Naive thymus-derived CD4-positive, alpha-beta T cell (primary cell): ENCODE data around the gene AHNAK. TPM values are rescaled to one million over a fixed set of nuclear protein-coding genes. Genes with fewer than 3 reads are reported as not detected.
A peak's percentile ranks its signal among the peaks of the same experiment; 100 is the strongest.

ENCODE experiments used
- ATAC-seq: fragments of 150-1000 bp; cut with Tn5 transposase; 2 replicates; pipeline ENCODE4 v1.10.0; 2021; ENCODE audit warnings: mild to moderate bottlenecking, moderate library complexity
- CTCF ChIA-PET: fragments of 350-600 bp; sonication (Branson Sonifier 250); formaldehyde crosslinking; loops from one replicate; lab custom pipeline; 2021; ENCODE audit warnings: antibody characterized with exemption; lab: Charles Lee
- POLR2A ChIA-PET: fragments of 350-600 bp; sonication (Branson Sonifier 250); formaldehyde crosslinking; loops from one replicate; lab custom pipeline; 2021; ENCODE audit warnings: antibody characterized with exemption, inconsistent platforms; lab: Charles Lee
- DNase-seq, 9 donors: peaks; one replicate each; pipeline versions ENCODE4 v3.0.0 to v3.0.0-alpha.2; 2020 to 2022; ENCODE audit warnings: mixed read lengths in 1 of 9
- H3K27ac ChIP-seq: one replicate; pipeline ENCODE4 v1.7.0; 2013; ENCODE audit warnings: mild to moderate bottlenecking, low read depth, low read length, moderate library complexity
- H3K27me3 ChIP-seq, 2 donors: one replicate each; pipeline ENCODE4 v1.7.0; 2013; ENCODE audit warnings: low read length in 2 of 2, mild to moderate bottlenecking in 2 of 2, moderate library complexity in 2 of 2; ENCODE audit not compliant: control insufficient read depth in 2 of 2, insufficient read depth in 2 of 2
- H3K36me3 ChIP-seq, 3 experiments: 1 replicate in 2 of 3; 2 replicates in 1 of 3; pipeline ENCODE4 v1.7.0; 2013; ENCODE audit warnings: low read length in 3 of 3, mild to moderate bottlenecking in 3 of 3, moderate library complexity in 1 of 3; ENCODE audit not compliant: insufficient read depth in 3 of 3, control insufficient read depth in 2 of 3
- H3K4me1 ChIP-seq, 2 donors: one replicate each; pipeline ENCODE4 v1.7.0; 2013; ENCODE audit warnings: low read length in 2 of 2, mild to moderate bottlenecking in 2 of 2, moderate library complexity in 1 of 2; ENCODE audit not compliant: control insufficient read depth in 2 of 2, insufficient read depth in 2 of 2
- H3K4me3 ChIP-seq: 2 replicates; pipeline ENCODE4 v1.7.0; 2013; ENCODE audit warnings: mild to moderate bottlenecking, low read length
- H3K9me3 ChIP-seq, 3 experiments: 1 replicate in 2 of 3; 2 replicates in 1 of 3; pipeline ENCODE4 v1.7.0; 2013; ENCODE audit warnings: low read length in 3 of 3; ENCODE audit not compliant: control insufficient read depth in 2 of 3
- H3K27ac Mint-ChIP-seq, 9 donors: one replicate each; pipeline ENCODE4 v1.8.0; 2020 to 2022; ENCODE audit warnings: mixed read lengths in 9 of 9, mild to moderate bottlenecking in 8 of 9, moderate library complexity in 5 of 9, inconsistent platforms in 2 of 9
- H3K27me3 Mint-ChIP-seq, 5 donors: one replicate each; pipeline ENCODE4 v1.8.0; 2021 to 2022; ENCODE audit warnings: mixed read lengths in 5 of 5, mild to moderate bottlenecking in 1 of 5
- H3K36me3 Mint-ChIP-seq, 5 donors: one replicate each; pipeline ENCODE4 v1.8.0; 2020 to 2022; ENCODE audit warnings: mixed read lengths in 5 of 5, mild to moderate bottlenecking in 3 of 5, inconsistent platforms in 1 of 5
- H3K4me1 Mint-ChIP-seq, 7 donors: one replicate each; pipeline ENCODE4 v1.8.0; 2020 to 2022; ENCODE audit warnings: mixed read lengths in 7 of 7, mild to moderate bottlenecking in 3 of 7, inconsistent platforms in 1 of 7
- H3K4me3 Mint-ChIP-seq, 10 donors: one replicate each; pipeline ENCODE4 v1.8.0; 2020 to 2022; ENCODE audit warnings: mild to moderate bottlenecking in 10 of 10, mixed read lengths in 10 of 10, moderate library complexity in 6 of 10, inconsistent platforms in 2 of 10
- H3K9me3 Mint-ChIP-seq, 11 donors: one replicate each; pipeline ENCODE4 v1.8.0; 2020 to 2022; ENCODE audit warnings: mixed read lengths in 11 of 11, mild to moderate bottlenecking in 4 of 11, inconsistent platforms in 1 of 11, moderate library complexity in 1 of 11
- intact Hi-C, 2 donors: fragments of 100-400 bp; cut with micrococcal nuclease; formaldehyde crosslinking; loops; one replicate each; pipeline ENCODE4 v1.15.1; 2023
- polyA plus RNA-seq, 2 donors: library from polyadenylated mRNA; unstranded; fragments of 300-500 nt; fragmentation: Illumina TruSeq; gene quantifications; one replicate each; pipeline ENCODE4 v1.2.3, GENCODE V29; 2021
- total RNA-seq, 6 experiments: library from RNA in 5 of 6; stranded (reverse) in 5 of 6; gene quantifications; 1 replicate in 5 of 6; 2 replicates in 1 of 6; pipeline ENCODE4 v1.2.3 and lab custom pipeline; 2021 to 2026

Gene AHNAK
- total and polyA plus RNA-seq, 7 experiments from 2014 or later: 6.7 to 622 (median 233) TPM

DNA sequence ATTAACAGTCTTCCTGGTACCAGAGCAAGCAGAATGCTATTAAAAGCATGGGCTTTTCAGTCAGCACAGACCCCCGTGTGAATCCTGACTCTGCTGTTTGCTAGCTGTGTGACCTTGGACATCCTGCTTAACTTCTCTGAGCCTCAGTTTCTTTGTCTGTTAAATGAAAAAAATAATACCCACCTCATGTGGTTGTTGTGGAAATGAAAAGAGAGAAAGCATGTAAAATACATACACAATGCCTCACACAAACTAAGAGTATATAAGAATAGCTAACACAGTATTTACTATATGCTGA lies 39.5 kb downstream of the AHNAK start:
- ChIA-PET POLR2A (no interaction called here), CTCF (no interaction called here)
- no peak overlapping the region for H3K4me3 ChIP-seq
- ATAC-seq (no peak), DNase-seq (no peak)
- no peaks in the 10 kb centered on the region for H3K36me3 ChIP-seq
- no peaks in the 10 kb centered on the region for H3K9me3 Mint-ChIP-seq
- peak overlapping the region in 1 of 9 donors; percentile 38 for H3K27ac Mint-ChIP-seq
- H3K9me3 ChIP-seq: no peaks in the 10 kb centered on the region
- no peaks in the 10 kb centered on the region for H3K36me3 Mint-ChIP-seq
- H3K4me1 Mint-ChIP-seq: peaks cover 0 to 10% (median 0%) of the 10 kb centered on the region in 7 donors
- intact Hi-C loops: no loop called here
- H3K27me3 ChIP-seq: no peaks in the 10 kb centered on the region
- H3K4me3 Mint-ChIP-seq: no peak overlapping the region
- H3K27ac ChIP-seq: no peak overlapping the region
- no peaks in the 10 kb centered on the region for H3K4me1 ChIP-seq
- peaks cover 0 to 35% (median 7%) of the 10 kb centered on the region in 5 donors for H3K27me3 Mint-ChIP-seq

DNA sequence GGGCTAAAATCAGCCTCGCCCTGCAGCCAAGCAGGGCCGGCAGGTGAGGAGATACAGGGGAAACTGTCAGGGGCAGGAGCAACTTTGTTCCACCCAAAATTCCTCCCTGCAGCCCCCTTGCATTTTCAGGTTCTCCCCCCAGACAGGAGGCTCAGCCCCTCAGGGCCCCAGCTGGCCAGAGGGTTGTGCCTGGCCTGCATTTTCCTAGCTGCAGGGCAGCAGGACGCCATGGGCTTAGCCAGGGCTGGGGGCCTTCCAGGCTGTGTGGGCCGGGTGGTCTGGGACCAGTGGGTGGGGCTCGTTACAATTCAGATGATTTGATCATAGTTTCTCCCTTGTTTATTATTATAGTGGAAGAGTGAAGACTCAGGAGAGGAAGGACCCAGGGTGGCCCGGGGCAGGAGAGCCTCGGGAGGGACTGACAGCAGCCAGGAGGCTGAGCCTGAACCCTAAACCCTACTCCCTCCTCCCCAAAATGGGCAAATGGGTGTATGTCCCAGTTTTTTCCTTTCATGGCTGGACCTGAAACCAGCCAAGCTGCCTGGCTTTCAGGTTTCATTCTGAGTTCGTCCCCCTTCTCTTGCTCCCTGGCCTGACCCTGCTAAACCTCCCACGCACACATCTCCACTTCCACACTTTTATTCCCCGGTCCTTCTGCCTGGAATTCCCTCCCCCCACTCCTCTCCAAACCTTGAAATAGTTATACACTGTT lies 40.0 kb downstream of the AHNAK start:
- no peaks in the 10 kb centered on the region for H3K9me3 ChIP-seq
- ChIA-PET POLR2A (no interaction called here), CTCF (interaction anchor here (0.5 to 0.7 kb wide), 3 partner anchors 21 to 104 kb away, joined by 4 to 6 read pairs (median 5); no protein-coding TSS in a partner anchor)
- Mint-ChIP-seq H3K36me3 (no peaks in the 10 kb centered on the region), H3K4me3 (no peak overlapping the region), H3K4me1 (peaks cover 0 to 13% (median 0%) of the 10 kb centered on the region in 7 donors), H3K9me3 (no peaks in the 10 kb centered on the region), H3K27me3 (peaks cover 0 to 40% (median 8%) of the 10 kb centered on the region in 5 donors), H3K27ac (no peak overlapping the region)
- no peaks in the 10 kb centered on the region for H3K4me1 ChIP-seq
- DNase-seq (no peak), ATAC-seq (no peak)
- H3K4me3 ChIP-seq: no peak overlapping the region
- H3K27ac ChIP-seq: no peak overlapping the region
- intact Hi-C loops: no loop called here
- H3K36me3 ChIP-seq: no peaks in the 10 kb centered on the region
- no peaks in the 10 kb centered on the region for H3K27me3 ChIP-seq

DNA sequence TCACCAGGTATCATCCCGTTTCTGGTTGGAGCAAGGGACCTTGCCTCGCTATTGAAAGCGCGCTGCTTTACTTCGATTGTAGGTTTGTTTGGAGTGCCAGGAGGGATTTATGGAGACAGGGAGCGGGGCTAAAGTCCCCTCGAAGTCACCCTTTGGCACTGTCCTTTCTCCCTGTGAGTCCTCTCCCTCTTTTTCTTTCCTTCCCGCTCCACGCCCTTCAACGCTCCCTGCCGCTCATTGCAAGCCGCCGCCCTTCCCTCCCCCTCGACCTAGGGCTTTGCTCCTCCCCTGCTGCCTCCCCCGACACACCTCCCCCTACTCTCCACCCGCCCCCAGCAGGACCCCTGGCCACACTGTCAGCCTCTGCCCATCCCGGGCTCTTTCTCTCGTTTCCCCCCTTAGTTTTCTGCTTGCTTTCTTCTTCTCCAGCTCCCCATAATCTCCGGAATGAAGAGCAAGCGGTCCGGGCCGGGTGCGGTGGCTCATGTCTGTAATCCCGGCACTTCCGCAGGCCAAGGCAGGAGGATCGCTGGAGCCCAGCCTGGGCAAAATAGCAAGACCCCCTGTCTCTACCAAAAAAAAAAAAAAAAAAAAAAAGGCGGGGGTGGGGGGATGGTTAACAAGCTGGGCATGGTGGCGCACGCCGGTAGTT lies 41.0 kb downstream of the AHNAK start:
- H3K4me1 ChIP-seq: no peaks in the 10 kb centered on the region
- no peak for ATAC-seq
- no peaks in the 10 kb centered on the region for H3K9me3 ChIP-seq
- Mint-ChIP-seq H3K4me1 (peaks cover 0 to 13% (median 0%) of the 10 kb centered on the region in 7 donors), H3K36me3 (no peaks in the 10 kb centered on the region), H3K9me3 (no peaks in the 10 kb centered on the region), H3K27ac (no peak overlapping the region), H3K27me3 (peaks cover 0 to 45% (median 8%) of the 10 kb centered on the region in 5 donors), H3K4me3 (no peak overlapping the region)
- H3K4me3 ChIP-seq: no peak overlapping the region
- intact Hi-C loops: no loop called here
- no peaks in the 10 kb centered on the region for H3K27me3 ChIP-seq
- no peaks in the 10 kb centered on the region for H3K36me3 ChIP-seq
- ChIA-PET CTCF (no interaction called here), POLR2A (no interaction called here)
- H3K27ac ChIP-seq: no peak overlapping the region
- DNase-seq: no peak

DNA sequence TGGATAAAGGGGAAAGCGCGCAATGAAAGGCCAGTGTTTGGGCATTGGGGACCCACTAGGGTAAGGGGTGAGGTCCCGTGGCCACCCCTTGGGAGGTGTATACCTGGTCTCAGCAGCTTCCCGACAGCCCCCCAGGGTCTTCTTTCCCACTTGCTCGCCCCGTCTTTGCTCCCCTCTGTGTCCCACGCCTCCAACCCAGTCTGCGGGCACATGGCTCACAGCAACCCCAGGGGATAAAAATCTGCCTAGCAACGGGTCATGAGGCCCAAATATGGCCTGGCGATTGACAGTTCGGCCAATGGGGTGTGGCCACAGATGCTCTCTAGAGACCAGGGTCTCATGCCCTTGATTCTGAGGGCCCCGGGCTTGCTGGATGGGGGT lies 41.6 kb downstream of the AHNAK start:
- Histone ChIP-seq H3K27ac (no peak overlapping the region), H3K36me3 (no peaks in the 10 kb centered on the region), H3K27me3 (no peaks in the 10 kb centered on the region), H3K4me1 (no peaks in the 10 kb centered on the region), H3K9me3 (no peaks in the 10 kb centered on the region), H3K4me3 (no peak overlapping the region)
- no peak for ATAC-seq
- Mint-ChIP-seq H3K27me3 (peaks cover 0 to 48% (median 8%) of the 10 kb centered on the region in 5 donors), H3K27ac (no peak overlapping the region), H3K4me3 (no peak overlapping the region), H3K36me3 (no peaks in the 10 kb centered on the region), H3K4me1 (peaks cover 0 to 13% (median 0%) of the 10 kb centered on the region in 7 donors), H3K9me3 (no peaks in the 10 kb centered on the region)
- no peak for DNase-seq
- ChIA-PET CTCF (no interaction called here), POLR2A (no interaction called here)
- intact Hi-C loops: no loop called here

DNA sequence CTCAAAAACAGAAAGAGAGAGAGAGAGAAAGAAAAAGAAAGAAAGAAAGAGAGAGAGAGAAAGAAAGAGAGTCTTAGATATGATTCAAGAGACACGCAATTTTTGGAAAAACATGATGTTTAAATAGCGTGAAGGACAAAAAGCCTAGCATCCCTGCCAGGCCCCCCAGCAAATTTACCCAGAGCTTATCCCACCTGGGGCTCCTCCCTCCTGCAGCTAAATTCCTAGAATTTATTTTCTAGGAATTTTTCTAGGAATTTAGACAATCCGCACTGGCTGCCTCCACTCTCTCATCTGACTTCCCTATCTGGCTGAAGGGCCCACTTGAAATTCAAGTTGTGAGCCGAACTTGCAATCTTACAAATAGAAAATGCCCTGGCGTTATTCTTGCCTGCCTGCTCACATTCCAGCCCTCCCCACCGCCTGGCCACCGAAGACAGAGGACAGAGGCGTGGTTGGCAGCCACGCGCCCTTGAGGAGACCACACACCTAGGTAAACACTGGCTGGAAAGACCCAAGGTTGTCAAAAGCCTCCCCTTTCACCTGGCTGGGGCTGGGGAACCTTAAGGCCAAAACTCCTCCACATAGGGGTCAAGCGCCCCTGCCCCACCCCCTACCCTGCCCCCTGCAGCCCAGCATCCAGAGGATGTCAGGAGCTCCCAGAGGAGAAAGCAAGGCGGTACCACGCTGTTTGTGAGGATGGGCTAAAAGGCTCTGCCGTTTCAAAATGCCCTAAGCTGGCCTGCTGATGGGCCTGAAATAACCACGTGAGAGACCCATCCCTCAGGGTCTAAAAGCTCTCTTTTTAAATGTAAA lies 42.2 kb downstream of the AHNAK start:
- H3K27me3 ChIP-seq: no peaks in the 10 kb centered on the region
- H3K9me3 ChIP-seq: no peaks in the 10 kb centered on the region
- CTCF ChIA-PET: no interaction called here
- no peak for DNase-seq
- Mint-ChIP-seq H3K9me3 (no peaks in the 10 kb centered on the region), H3K36me3 (no peaks in the 10 kb centered on the region), H3K4me3 (no peak overlapping the region), H3K27ac (no peak overlapping the region), H3K4me1 (peaks cover 0 to 18% (median 0%) of the 10 kb centered on the region in 7 donors), H3K27me3 (peaks cover 0 to 48% (median 8%) of the 10 kb centered on the region in 5 donors)
- no peaks in the 10 kb centered on the region for H3K4me1 ChIP-seq
- no peak overlapping the region for H3K27ac ChIP-seq
- no peak for ATAC-seq
- H3K36me3 ChIP-seq: no peaks in the 10 kb centered on the region
- intact Hi-C loops: no loop called here
- H3K4me3 ChIP-seq: no peak overlapping the region
- POLR2A ChIA-PET: no interaction called here

DNA sequence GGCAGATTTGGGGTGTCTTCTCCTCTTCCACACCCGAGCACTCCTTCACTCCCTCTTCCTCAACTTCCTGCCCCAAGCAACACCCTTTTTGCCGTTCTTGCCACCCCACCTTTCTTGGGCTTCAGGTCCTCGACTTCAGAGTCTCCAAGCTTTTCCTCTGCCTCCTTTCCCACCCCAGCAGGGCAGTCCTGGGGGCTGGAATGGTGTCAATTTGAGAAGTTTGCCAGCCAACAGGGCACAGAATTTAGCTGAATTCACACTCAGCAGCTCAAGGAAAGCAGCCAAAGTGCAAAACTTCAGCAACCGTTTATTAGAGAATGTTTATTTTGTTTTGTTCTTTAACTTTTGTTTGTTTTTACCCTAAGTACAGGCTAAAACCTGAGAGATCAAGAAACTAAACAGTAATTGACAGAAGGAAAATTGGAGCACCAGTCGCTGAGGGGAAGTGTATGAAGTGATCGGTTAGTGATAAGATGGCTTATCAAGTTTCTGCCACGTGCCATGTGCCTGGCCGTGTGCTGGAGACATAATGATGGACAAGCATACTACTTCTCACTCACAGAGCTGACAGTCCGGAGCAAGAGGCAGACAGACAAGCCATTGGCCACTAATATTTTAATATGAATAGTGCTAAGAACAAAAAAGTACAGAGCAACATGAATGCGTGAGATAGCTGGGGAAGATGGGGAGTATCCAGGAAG lies 44.4 kb downstream of the AHNAK start:
- no peak overlapping the region for H3K4me3 ChIP-seq
- H3K36me3 ChIP-seq: no peaks in the 10 kb centered on the region
- no peaks in the 10 kb centered on the region for H3K27me3 ChIP-seq
- intact Hi-C loops: no loop called here
- no peaks in the 10 kb centered on the region for H3K9me3 ChIP-seq
- CTCF ChIA-PET: no interaction called here
- H3K27ac Mint-ChIP-seq: no peak overlapping the region
- no peak overlapping the region for H3K27ac ChIP-seq
- POLR2A ChIA-PET: no interaction called here
- H3K9me3 Mint-ChIP-seq: no peaks in the 10 kb centered on the region
- no peak for DNase-seq
- H3K4me1 Mint-ChIP-seq: peaks cover 0 to 19% (median 0%) of the 10 kb centered on the region in 7 donors
- H3K4me3 Mint-ChIP-seq: no peak overlapping the region
- ATAC-seq: no peak
- H3K4me1 ChIP-seq: no peaks in the 10 kb centered on the region
- no peaks in the 10 kb centered on the region for H3K36me3 Mint-ChIP-seq
- peaks cover 0 to 48% (median 8%) of the 10 kb centered on the region in 5 donors for H3K27me3 Mint-ChIP-seq
